ENCODE results near the gene GAS6. TPM values are rescaled to one million over a fixed set of nuclear protein-coding genes. Genes with fewer than 3 reads are reported as not detected.

GAS6 gene
- total and polyA plus RNA-seq, 12 donors = 7.1 to 109 (median 82.9) TPM

- TF ChIP-seq POLR2A (IDR thresholded peaks at IDR 0.05) (peak in 1 of 2 donors; percentile 70), CTCF (IDR thresholded peaks at IDR 0.05) (no peak)
- intact Hi-C loops (cut with DNase I) = no loop called here
- peak; percentile 91 to 98 (median 97) for DNase-seq
- H3K4me1 ChIP-seq (replicated peaks in 1 of 2) = peaks cover 22% of the 10 kb centered on the region in 2 donors
- peak overlapping the region; percentile 56 to 94 (median 91) for H3K27ac ChIP-seq
- H3K36me3 ChIP-seq (replicated peaks in 1 of 2) = peaks cover 0 to 3% of the 10 kb centered on the region in 2 donors
- H3K9me3 ChIP-seq (replicated peaks in 1 of 3) = no peaks in the 10 kb centered on the region
- H3K27me3 ChIP-seq = no peaks in the 10 kb centered on the region
- H3K4me3 ChIP-seq = peak overlapping the region in 1 of 4 donors; percentile 26
- WGBS, 4 donors = 14 to 20% (median 19%) methylated on average over 7 to 16 of the region's 16 CpGs
Measured at GRCh38 chr13:113837560-113838355, 26.1 kb downstream of the GAS6 start.

GRCh38 chr13:113836768-113837559 lies 26.9 kb downstream of the GAS6 start:
- H3K4me3 ChIP-seq = no peak overlapping the region
- intact Hi-C loops (cut with DNase I) = no loop called here
- peaks cover 0 to 3% of the 10 kb centered on the region in 2 donors for H3K36me3 ChIP-seq (replicated peaks in 1 of 2)
- H3K4me1 ChIP-seq (replicated peaks in 1 of 2) = peaks cover 22% of the 10 kb centered on the region in 2 donors
- no peaks in the 10 kb centered on the region for H3K27me3 ChIP-seq
- 20 to 30% (median 24%) methylated on average over 19 of the region's 19 CpGs for WGBS, 4 donors
- DNase-seq = peak; percentile 74 to 89 (median 78)
- H3K9me3 ChIP-seq (replicated peaks in 1 of 3) = no peaks in the 10 kb centered on the region
- peak overlapping the region; percentile 56 to 94 (median 91) for H3K27ac ChIP-seq
- TF ChIP-seq POLR2A (IDR thresholded peaks at IDR 0.05) (peak in 1 of 2 donors; percentile 26), CTCF (IDR thresholded peaks at IDR 0.05) (no peak)

- no peak overlapping the region for H3K4me3 ChIP-seq
- H3K27me3 ChIP-seq = no peaks in the 10 kb centered on the region
- peak in 1 of 7 donors; percentile 56 for DNase-seq
- WGBS, 4 donors = 85 to 90% (median 87%) methylated on average over 24 to 37 of the region's 37 CpGs
- peak overlapping the region in 1 of 5 donors; percentile 45 for H3K27ac ChIP-seq
- no peaks in the 10 kb centered on the region for H3K9me3 ChIP-seq (replicated peaks in 1 of 3)
- H3K4me1 ChIP-seq (replicated peaks in 1 of 2) = peaks cover 22% of the 10 kb centered on the region in 2 donors
- peaks cover 0 to 3% of the 10 kb centered on the region in 2 donors for H3K36me3 ChIP-seq (replicated peaks in 1 of 2)
- intact Hi-C loops (cut with DNase I) = no loop called here
- TF ChIP-seq POLR2A (IDR thresholded peaks at IDR 0.05) (no peak), CTCF (IDR thresholded peaks at IDR 0.05) (no peak)
Measured at GRCh38 chr13:113835461-113836270, 28.2 kb downstream of the GAS6 start.

Measured in adrenal gland (tissue), 12 donors.